DND-41 (cell line): ENCODE data around the gene SDK2.

Source experiments
- ATAC-seq: fragments of 200-7000 bp; cut with Tn5 transposase; 3 replicates; pipeline ENCODE4 v1.9.1; 2021; ENCODE audit warnings: low read depth; ENCODE audit not compliant: insufficient read depth
- DNase-seq: peaks from one replicate; pipeline ENCODE4 v3.0.0-alpha.2; 2020
- H2AFZ ChIP-seq: 2 replicates; pipeline ENCODE4 v1.6.0; 2012; ENCODE audit warnings: low read depth, low read length
- H3K27ac ChIP-seq: 2 replicates; pipeline ENCODE4 v1.5.1; 2012; ENCODE audit warnings: low read length, inconsistent platforms
- H3K27me3 ChIP-seq: fragments of 200-600 bp; sonication (generic); 2 replicates; pipeline ENCODE4 v1.6.0; 2012; ENCODE audit warnings: low read length, mild to moderate bottlenecking, inconsistent platforms; ENCODE audit not compliant: insufficient read depth, poor library complexity
- H3K36me3 ChIP-seq: 2 replicates; pipeline ENCODE4 v1.5.1; 2012; ENCODE audit warnings: low read length, inconsistent platforms; ENCODE audit not compliant: insufficient read depth
- H3K4me1 ChIP-seq: 2 replicates; pipeline ENCODE4 v1.5.1; 2012; ENCODE audit warnings: mild to moderate bottlenecking, low read length; ENCODE audit not compliant: insufficient read depth
- H3K4me2 ChIP-seq: 2 replicates; pipeline ENCODE4 v1.6.0; 2012; ENCODE audit warnings: mild to moderate bottlenecking, moderate library complexity, low read length, inconsistent platforms; ENCODE audit not compliant: insufficient read depth
- H3K4me3 ChIP-seq, 2 experiments: fragments of 200-600 bp in 1 of 2; shearing (Covaris generic) in 1 of 2; 2 replicates each; pipeline ENCODE4 v1.5.1; 2012 to 2016; ENCODE audit warnings: inconsistent platforms in 2 of 2, low read length in 2 of 2, mild to moderate bottlenecking in 2 of 2, low read depth in 1 of 2, moderate library complexity in 1 of 2
- H3K79me2 ChIP-seq: 2 replicates; pipeline ENCODE4 v1.6.0; 2012; ENCODE audit warnings: low read length, inconsistent platforms; ENCODE audit not compliant: insufficient read depth
- H3K9ac ChIP-seq: 2 replicates; pipeline ENCODE4 v1.6.0; 2012; ENCODE audit warnings: low read depth, mild to moderate bottlenecking, inconsistent platforms, low read length, moderate library complexity
- H3K9me3 ChIP-seq: 2 replicates; pipeline ENCODE4 v1.5.1; 2012; ENCODE audit warnings: low read length, moderate library complexity, mild to moderate bottlenecking, inconsistent platforms; ENCODE audit not compliant: insufficient read depth, severe bottlenecking
- H4K20me1 ChIP-seq: 2 replicates; pipeline ENCODE4 v1.6.0; 2012; ENCODE audit warnings: low read length; ENCODE audit not compliant: insufficient read depth
- EZH2 ChIP-seq: IDR thresholded peaks from 3 replicates; pipeline ENCODE4 v1.6.1; 2012; ENCODE audit warnings: borderline replicate concordance, low read depth, mild to moderate bottlenecking, moderate library complexity, low read length, inconsistent platforms; ENCODE audit not compliant: severe bottlenecking
- TF ChIP-seq, protein P1 (sequence below): IDR thresholded peaks from 2 replicates; pipeline ENCODE4 v1.5.1; 2012; ENCODE audit warnings: borderline replicate concordance, low read length, moderate library complexity, mild to moderate bottlenecking; ENCODE audit not compliant: poor library complexity, severe bottlenecking; ENCODE audit errors: extremely low read depth

Gene SDK2

DNA sequence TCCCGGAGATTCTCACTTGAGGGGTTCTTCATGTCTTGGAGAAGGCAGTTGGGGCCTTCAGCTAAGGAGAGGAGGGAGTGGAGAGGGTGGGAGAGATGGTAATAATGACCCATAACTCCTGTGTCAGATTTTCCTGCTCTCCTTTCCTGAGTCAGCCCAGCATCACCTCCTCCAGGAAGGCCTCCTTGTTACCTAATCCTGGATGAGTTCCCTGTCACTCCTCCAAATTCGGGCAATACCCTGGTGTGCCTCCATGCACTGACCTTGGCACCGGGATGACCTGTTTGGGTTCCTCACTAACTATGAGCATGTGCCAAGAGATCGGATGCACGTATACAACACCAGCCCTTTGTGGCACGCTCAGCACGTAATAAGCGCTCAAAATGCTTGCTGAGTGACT, 38.8 kb downstream of the SDK2 start:
- peaks cover 9% of the 10 kb centered on the region; the same call in 1 of the 2 replicates for H3K4me1 ChIP-seq
- no peak overlapping the region for H3K9ac ChIP-seq
- no peaks in the 10 kb centered on the region for H4K20me1 ChIP-seq
- H2AFZ ChIP-seq, result no peak overlapping the region
- H3K27me3 ChIP-seq, result no peaks in the 10 kb centered on the region
- H3K4me2 ChIP-seq, result no peak overlapping the region
- no peaks in the 10 kb centered on the region for H3K36me3 ChIP-seq
- no peaks in the 10 kb centered on the region for H3K79me2 ChIP-seq
- no peak for ATAC-seq
- no peak overlapping the region for H3K4me3 ChIP-seq
- TF ChIP-seq, protein P1, sequence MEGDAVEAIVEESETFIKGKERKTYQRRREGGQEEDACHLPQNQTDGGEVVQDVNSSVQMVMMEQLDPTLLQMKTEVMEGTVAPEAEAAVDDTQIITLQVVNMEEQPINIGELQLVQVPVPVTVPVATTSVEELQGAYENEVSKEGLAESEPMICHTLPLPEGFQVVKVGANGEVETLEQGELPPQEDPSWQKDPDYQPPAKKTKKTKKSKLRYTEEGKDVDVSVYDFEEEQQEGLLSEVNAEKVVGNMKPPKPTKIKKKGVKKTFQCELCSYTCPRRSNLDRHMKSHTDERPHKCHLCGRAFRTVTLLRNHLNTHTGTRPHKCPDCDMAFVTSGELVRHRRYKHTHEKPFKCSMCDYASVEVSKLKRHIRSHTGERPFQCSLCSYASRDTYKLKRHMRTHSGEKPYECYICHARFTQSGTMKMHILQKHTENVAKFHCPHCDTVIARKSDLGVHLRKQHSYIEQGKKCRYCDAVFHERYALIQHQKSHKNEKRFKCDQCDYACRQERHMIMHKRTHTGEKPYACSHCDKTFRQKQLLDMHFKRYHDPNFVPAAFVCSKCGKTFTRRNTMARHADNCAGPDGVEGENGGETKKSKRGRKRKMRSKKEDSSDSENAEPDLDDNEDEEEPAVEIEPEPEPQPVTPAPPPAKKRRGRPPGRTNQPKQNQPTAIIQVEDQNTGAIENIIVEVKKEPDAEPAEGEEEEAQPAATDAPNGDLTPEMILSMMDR, result no peak
- TF ChIP-seq EZH2, result no peak
- no peaks in the 10 kb centered on the region for H3K9me3 ChIP-seq
- no peak for DNase-seq
- H3K27ac ChIP-seq, result no peak overlapping the region; the same call in 1 of the 2 replicates

DNA sequence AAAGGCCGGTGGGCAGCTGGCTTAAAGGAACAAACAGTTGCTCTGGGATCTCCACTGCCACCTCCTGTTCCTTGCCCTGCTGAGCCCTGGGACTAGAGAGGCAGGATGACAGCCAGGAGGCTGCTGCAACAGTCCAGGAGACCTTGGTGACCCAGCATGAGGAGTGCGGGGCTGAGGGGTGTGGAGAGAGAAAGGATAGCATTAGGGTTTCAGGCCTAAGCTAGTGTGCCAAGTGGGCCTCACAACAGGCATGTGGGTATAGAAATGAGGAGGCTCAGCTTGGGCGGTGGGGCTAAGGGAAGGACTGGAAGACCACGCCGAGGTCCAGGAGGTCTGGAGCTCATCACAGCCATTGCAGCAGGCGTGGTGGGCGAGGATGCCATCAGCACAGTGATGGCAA, 39.8 kb downstream of the SDK2 start:
- no peak for TF ChIP-seq EZH2
- TF ChIP-seq, protein P1, result no peak
- no peak overlapping the region; the same call in 1 of the 2 replicates for H3K27ac ChIP-seq
- H3K9me3 ChIP-seq, result no peaks in the 10 kb centered on the region
- H3K4me2 ChIP-seq, result no peak overlapping the region
- no peak for ATAC-seq
- H3K36me3 ChIP-seq, result no peaks in the 10 kb centered on the region
- H2AFZ ChIP-seq, result no peak overlapping the region
- no peak overlapping the region for H3K4me3 ChIP-seq
- no peaks in the 10 kb centered on the region for H3K27me3 ChIP-seq
- H4K20me1 ChIP-seq, result no peaks in the 10 kb centered on the region
- peaks cover 9% of the 10 kb centered on the region; the same call in 1 of the 2 replicates for H3K4me1 ChIP-seq
- H3K9ac ChIP-seq, result no peak overlapping the region
- no peaks in the 10 kb centered on the region for H3K79me2 ChIP-seq
- no peak for DNase-seq

DNA sequence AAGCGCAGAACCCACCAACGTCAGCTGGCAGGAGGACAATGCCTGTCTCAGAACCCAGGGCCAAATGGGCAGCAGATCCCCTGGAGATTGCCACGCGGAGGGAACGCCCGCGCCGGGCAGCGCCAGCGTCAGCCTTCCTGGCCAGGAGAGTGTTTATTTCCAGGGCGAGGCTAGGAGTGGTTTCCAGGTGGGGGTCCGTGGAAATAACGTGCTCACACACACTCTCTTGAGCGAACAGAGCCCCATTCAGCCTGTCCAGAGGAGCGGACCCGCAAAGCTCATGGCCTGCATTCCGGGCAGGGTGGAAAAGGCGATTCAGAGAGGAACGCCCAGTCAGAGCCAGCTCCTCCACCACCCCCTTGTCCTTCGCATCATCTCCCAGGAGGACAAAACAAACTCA, 40.3 kb downstream of the SDK2 start:
- no peaks in the 10 kb centered on the region for H4K20me1 ChIP-seq
- H3K9me3 ChIP-seq, result no peaks in the 10 kb centered on the region
- H2AFZ ChIP-seq, result no peak overlapping the region
- H3K4me3 ChIP-seq, result no peak overlapping the region
- TF ChIP-seq, protein P1, result no peak
- no peak for TF ChIP-seq EZH2
- no peak for DNase-seq
- H3K36me3 ChIP-seq, result no peaks in the 10 kb centered on the region
- H3K4me1 ChIP-seq, result peaks cover 9% of the 10 kb centered on the region; the same call in 1 of the 2 replicates
- H3K79me2 ChIP-seq, result no peaks in the 10 kb centered on the region
- H3K4me2 ChIP-seq, result no peak overlapping the region
- no peaks in the 10 kb centered on the region for H3K27me3 ChIP-seq
- ATAC-seq, result no peak
- H3K9ac ChIP-seq, result no peak overlapping the region
- H3K27ac ChIP-seq, result no peak overlapping the region; the same call in 1 of the 2 replicates
